HEK293T (cell line): ENCODE results near the gene OGG1.
A peak's percentile ranks its signal among the peaks of the same experiment; 100 is the strongest.

Source experiments
- CTCF ChIA-PET: fragments of 350-600 bp; formaldehyde crosslinking; extraction: SDS; loops from one replicate; lab custom pipeline; 2021; ENCODE audit warnings: antibody characterized with exemption, inconsistent platforms; lab: Yijun Ruan, JAX
- POLR2A ChIA-PET: fragments of 350-600 bp; formaldehyde crosslinking; extraction: SDS; loops from one replicate; lab custom pipeline; 2020; ENCODE audit warnings: antibody characterized with exemption, inconsistent platforms; lab: Yijun Ruan, JAX
- DNase-seq: peaks from one replicate; pipeline ENCODE4 v3.0.0; 2012; ENCODE audit warnings: mixed read lengths; ENCODE audit errors: extremely low spot score
- ARNT ChIP-seq: fragments of 450-650 bp; IDR thresholded peaks from 2 replicates; pipeline ENCODE4 v1.6.1; 2017; ENCODE audit warnings: mild to moderate bottlenecking
- BHLHE40 ChIP-seq: fragments of 450-650 bp; IDR thresholded peaks from 2 replicates; pipeline ENCODE4 v1.6.1; 2016; ENCODE audit warnings: mild to moderate bottlenecking, moderate library complexity, borderline replicate concordance
- CTBP1 ChIP-seq: fragments of 450-650 bp; IDR thresholded peaks from 2 replicates; pipeline ENCODE4 v1.6.1; 2016; ENCODE audit warnings: borderline replicate concordance
- ELF4 ChIP-seq: fragments of 450-650 bp; IDR thresholded peaks from 2 replicates; pipeline ENCODE4 v1.6.1; 2017; ENCODE audit warnings: antibody characterized with exemption
- FOXA1 ChIP-seq: fragments of 450-650 bp; IDR thresholded peaks from 2 replicates; pipeline ENCODE4 v1.6.1; 2016; ENCODE audit warnings: mild to moderate bottlenecking
- FOXK2 ChIP-seq: fragments of 450-650 bp; IDR thresholded peaks from 2 replicates; pipeline ENCODE4 v1.6.1; 2016; ENCODE audit warnings: mild to moderate bottlenecking
- FOXM1 ChIP-seq: fragments of 450-650 bp; IDR thresholded peaks from 2 replicates; pipeline ENCODE4 v1.6.1; 2017; ENCODE audit warnings: mild to moderate bottlenecking, borderline replicate concordance
- HDGF ChIP-seq: fragments of 450-650 bp; IDR thresholded peaks from 2 replicates; pipeline ENCODE4 v1.6.1; 2017; ENCODE audit warnings: antibody characterized with exemption, borderline replicate concordance
- L3MBTL2 ChIP-seq: fragments of 450-650 bp; conservative IDR thresholded peaks from 2 replicates; pipeline ENCODE4 v1.6.1; 2016; ENCODE audit warnings: mild to moderate bottlenecking
- LEF1 ChIP-seq: fragments of 450-650 bp; IDR thresholded peaks from 2 replicates; pipeline ENCODE4 v1.6.1; 2017; ENCODE audit warnings: mild to moderate bottlenecking, borderline replicate concordance
- NFRKB ChIP-seq: fragments of 450-650 bp; IDR thresholded peaks from 2 replicates; pipeline ENCODE4 v1.6.1; 2016; ENCODE audit warnings: mild to moderate bottlenecking, moderate library complexity
- SP1 ChIP-seq: fragments of 450-650 bp; IDR thresholded peaks from 2 replicates; pipeline ENCODE4 v1.6.1; 2017
- SUZ12 ChIP-seq: fragments of 450-650 bp; IDR thresholded peaks from 2 replicates; pipeline ENCODE4 v1.6.1; 2016; ENCODE audit warnings: mild to moderate bottlenecking
- TARDBP ChIP-seq: fragments of 450-650 bp; IDR thresholded peaks from 2 replicates; pipeline ENCODE4 v1.6.1; 2016
- ZNF384 ChIP-seq: fragments of 450-650 bp; IDR thresholded peaks from 2 replicates; pipeline ENCODE4 v1.6.1; 2016
- TF ChIP-seq, protein P1 (sequence below): fragments of 450-650 bp; IDR thresholded peaks from 2 replicates; pipeline ENCODE4 v1.6.1; 2016

Gene OGG1

DNA sequence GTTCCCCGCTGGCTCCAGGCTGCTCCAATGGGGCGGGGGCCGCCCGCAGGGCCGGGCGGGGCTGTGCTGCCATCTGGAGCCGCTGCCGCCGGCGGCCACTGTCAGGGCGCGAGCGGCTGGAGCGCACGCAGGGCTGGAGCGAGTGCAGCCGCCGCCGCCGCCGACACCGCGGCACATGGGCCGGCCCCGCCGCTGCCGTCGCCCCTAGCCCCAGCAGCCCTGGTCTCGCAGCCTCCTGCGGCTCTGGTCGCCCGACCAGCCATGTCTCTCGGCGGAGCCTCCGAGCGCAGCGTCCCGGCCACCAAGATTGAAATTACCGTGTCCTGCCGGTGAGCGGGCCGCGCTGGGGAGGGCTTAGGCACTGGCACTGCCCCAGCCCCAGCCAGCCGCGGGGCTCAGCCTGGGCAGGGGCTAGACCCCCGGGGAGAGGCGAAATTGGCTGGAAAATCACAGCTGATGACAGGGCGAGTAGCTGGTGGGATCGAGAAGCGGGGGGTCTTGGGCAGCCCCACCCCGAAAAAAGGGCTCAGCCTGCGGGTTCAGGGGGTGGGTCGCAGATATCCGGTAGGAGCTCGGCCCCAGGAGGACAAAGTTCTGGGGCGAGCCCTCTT, 45.9 kb upstream of the OGG1 start, which contains the start of gene CPNE9:
TSS of gene CPNE9 (plus strand) at position 98 of the 611 bp plus-strand sequence. CDS start at position 262, 164 bp downstream.
- no peak for DNase-seq
- CTCF ChIA-PET: no interaction called here
- no peak for TF ChIP-seq NFRKB
- no peak for TF ChIP-seq FOXK2
- TF ChIP-seq HDGF: no peak
- no peak for TF ChIP-seq CTBP1
- no peak for TF ChIP-seq TARDBP
- no peak for TF ChIP-seq ZNF384
- TF ChIP-seq FOXM1: no peak
- TF ChIP-seq BHLHE40: no peak
- no peak for TF ChIP-seq FOXA1
- POLR2A ChIA-PET: interaction anchor here (1.5 kb wide), 1 partner anchor 9 kb away, joined by 5 read pairs; no protein-coding TSS in a partner anchor

DNA sequence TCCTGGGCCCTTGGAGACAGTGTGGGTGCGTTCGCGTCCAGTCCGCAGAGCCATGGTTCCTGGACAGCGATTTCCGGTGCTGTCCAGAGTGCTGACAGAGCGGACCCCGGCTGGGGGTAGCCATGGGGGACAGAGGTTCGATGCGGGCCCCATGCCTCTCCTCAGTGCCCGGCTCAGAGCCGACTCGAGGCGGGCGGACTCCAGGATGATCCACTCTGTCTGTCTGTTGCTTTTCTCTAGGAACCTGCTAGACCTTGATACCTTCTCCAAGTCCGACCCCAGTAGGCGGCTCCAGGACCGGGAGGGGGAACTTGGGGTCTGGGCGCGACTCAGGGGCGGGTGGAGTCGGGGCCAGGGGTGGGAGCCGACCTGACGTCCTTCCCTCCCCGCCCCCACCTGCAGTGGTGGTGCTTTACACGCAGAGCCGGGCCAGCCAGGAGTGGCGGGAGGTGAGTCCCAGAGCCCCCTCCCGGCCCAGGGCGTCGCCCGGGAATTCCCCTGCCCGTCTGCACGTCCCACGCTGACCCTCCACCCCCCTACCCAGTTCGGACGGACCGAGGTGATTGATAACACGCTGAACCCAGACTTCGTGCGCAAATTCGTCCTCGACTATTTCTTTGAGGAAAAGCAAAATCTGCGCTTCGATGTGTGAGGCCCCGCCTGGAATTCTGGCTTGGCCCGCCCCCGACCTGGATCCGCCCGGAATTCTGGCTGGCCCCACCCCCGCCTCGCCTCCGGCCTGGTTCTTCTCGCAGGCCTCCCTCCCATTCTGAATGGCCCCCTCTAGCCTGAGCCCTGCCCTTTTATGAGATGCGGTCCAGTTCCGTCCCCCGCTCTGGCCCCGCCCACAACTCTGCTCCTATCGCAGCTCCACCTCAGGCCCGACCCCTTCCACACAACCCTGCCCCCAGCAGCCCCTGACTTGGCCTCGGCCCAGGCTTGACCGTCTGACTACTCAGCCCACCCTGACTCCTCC, 45.1 kb upstream of the OGG1 start:
- no peak for TF ChIP-seq ELF4
- peak; percentile 78 for DNase-seq
- ChIA-PET CTCF (no interaction called here), POLR2A (interaction anchor here (1.3 kb wide), 1 partner anchor 10 kb away, joined by 7 read pairs; no protein-coding TSS in a partner anchor)

DNA sequence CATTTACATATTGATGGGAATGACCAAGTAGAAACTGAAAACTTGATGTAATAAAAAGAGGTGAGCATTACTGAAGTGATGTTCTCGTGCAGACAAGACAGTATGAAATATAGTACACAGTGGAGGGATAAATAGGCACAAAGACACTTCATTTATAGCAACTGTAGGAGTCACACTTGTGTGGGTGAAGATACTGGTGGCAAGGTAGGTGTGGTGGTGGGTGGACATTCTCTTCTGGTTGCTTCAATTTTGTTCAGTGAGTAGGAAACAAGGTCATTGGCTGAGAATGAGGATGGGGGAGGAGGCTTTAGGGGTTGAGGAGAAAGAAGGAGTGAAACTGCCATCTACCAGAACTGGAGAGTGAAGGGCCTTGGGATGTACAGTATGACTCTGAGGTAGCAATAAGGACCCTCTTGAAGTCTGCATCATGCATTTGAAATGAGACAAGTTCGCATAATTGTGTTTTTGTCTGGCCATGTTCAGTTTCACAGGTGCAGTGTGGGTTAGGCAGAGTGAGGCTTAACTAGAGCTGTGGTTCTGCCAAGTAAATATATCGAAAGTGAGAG, 39.5 kb upstream of the OGG1 start:
- ChIA-PET CTCF (interaction anchor here (1.5 kb wide), 1 partner anchor 17 kb away, joined by 4 read pairs; no protein-coding TSS in a partner anchor), POLR2A (no interaction called here)
- no peak for DNase-seq
- TF ChIP-seq LEF1 (no peak), FOXA1 (no peak)

DNA sequence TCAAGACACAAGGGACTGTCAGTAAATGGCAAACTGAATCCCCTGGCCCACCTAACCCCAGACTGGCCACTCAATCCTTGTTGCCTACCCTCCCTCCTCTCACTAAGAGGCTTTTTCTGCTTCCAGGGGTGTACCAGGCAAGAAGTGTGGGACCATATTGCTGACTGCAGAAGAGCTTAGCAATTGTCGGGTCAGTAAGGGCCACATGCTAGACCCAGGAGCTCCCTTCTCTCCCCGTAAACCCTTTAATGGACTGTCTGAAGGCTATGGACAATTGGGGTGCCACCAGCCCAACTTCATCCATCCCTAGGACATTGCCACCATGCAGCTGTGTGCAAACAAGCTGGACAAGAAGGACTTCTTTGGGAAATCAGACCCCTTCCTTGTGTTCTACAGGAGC, 37.3 kb upstream of the OGG1 start:
- CTCF ChIA-PET: no interaction called here
- DNase-seq: no peak
- POLR2A ChIA-PET: no interaction called here
- no peak for TF ChIP-seq NFRKB
- TF ChIP-seq TARDBP: no peak
- no peak for TF ChIP-seq SUZ12
- no peak for TF ChIP-seq FOXK2
- no peak for TF ChIP-seq ZNF384
- no peak for TF ChIP-seq FOXA1
- no peak for TF ChIP-seq SP1
- TF ChIP-seq, protein P1, sequence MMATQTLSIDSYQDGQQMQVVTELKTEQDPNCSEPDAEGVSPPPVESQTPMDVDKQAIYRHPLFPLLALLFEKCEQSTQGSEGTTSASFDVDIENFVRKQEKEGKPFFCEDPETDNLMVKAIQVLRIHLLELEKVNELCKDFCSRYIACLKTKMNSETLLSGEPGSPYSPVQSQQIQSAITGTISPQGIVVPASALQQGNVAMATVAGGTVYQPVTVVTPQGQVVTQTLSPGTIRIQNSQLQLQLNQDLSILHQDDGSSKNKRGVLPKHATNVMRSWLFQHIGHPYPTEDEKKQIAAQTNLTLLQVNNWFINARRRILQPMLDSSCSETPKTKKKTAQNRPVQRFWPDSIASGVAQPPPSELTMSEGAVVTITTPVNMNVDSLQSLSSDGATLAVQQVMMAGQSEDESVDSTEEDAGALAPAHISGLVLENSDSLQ: no peak
- TF ChIP-seq LEF1: no peak
- TF ChIP-seq ARNT: no peak
- no peak for TF ChIP-seq CTBP1
- no peak for TF ChIP-seq ELF4
- TF ChIP-seq BHLHE40: no peak
- TF ChIP-seq L3MBTL2: no peak
- no peak for TF ChIP-seq HDGF
- no peak for TF ChIP-seq FOXM1

DNA sequence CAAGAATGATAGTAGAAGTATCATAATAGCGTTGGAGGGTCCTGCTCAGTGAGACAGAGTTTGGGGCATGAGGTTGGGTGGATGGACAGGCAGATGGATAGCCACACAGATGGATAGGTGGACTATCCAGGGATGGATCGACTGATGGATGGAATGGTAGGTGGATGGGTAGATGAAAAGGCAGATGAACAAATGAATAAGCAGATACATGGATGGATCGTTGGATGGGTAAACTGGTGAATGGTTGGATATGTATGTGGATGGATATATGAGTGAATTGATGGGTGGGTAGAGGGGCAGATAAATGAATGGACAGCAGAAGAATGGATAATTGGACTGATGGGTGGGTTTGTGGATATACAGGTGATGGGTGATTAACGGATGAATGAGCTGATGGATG, 36.6 kb upstream of the OGG1 start:
- no peak for TF ChIP-seq ELF4
- no peak for TF ChIP-seq NFRKB
- TF ChIP-seq, protein P1: no peak
- no peak for TF ChIP-seq ARNT
- CTCF ChIA-PET: no interaction called here
- POLR2A ChIA-PET: no interaction called here
- DNase-seq: no peak

DNA sequence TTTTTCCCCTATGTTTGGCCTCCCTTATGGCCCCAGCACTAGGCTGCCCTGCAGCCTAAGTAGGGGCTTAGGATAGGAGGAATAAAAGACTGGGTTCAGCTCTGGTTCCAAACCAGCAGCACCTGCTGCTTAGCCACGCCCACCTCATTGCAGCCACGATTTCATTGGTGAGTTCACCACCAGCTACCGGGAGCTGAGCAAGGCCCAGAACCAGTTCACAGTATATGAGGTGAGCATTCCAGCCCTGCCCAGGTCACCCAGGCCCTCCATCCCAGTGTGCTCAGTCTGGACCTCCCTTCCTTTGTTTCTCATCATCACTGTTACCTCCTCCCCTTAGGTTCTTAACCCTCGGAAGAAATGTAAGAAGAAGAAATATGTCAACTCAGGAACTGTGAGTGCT, 34.6 kb upstream of the OGG1 start:
- TF ChIP-seq ARNT (no peak), BHLHE40 (no peak), CTBP1 (no peak), FOXM1 (no peak), TARDBP (no peak), SUZ12 (no peak), HDGF (no peak), FOXA1 (no peak), FOXK2 (no peak), ELF4 (no peak), SP1 (no peak), NFRKB (no peak), ZNF384 (no peak), LEF1 (no peak), L3MBTL2 (no peak)
- TF ChIP-seq, protein P1: no peak
- ChIA-PET CTCF (no interaction called here), POLR2A (no interaction called here)
- no peak for DNase-seq
